PFSK-1 (cell line): ENCODE measurements around the gene MED15.

Source experiments
- POLR2AphosphoS5 ChIP-seq: IDR thresholded peaks from 2 replicates; pipeline ENCODE4 v1.6.1; 2012; ENCODE audit warnings: low read depth, mild to moderate bottlenecking, control low read depth, low read length, moderate library complexity
- REST ChIP-seq, 2 experiments: IDR thresholded peaks; 2 replicates each; pipeline versions ENCODE4 v1.6.1 to v1.8.0; 2011 to 2012; ENCODE audit warnings: low read depth in 2 of 2, low read length in 2 of 2, control low read depth in 1 of 2, inconsistent platforms in 1 of 2, mild to moderate bottlenecking in 1 of 2, moderate library complexity in 1 of 2; ENCODE audit not compliant: insufficient read depth in 1 of 2
- SIN3A ChIP-seq: IDR thresholded peaks from 2 replicates; pipeline ENCODE4 v1.6.1; 2012; ENCODE audit warnings: mild to moderate bottlenecking, low read length, moderate library complexity, borderline replicate concordance; ENCODE audit not compliant: insufficient read depth

DNA sequence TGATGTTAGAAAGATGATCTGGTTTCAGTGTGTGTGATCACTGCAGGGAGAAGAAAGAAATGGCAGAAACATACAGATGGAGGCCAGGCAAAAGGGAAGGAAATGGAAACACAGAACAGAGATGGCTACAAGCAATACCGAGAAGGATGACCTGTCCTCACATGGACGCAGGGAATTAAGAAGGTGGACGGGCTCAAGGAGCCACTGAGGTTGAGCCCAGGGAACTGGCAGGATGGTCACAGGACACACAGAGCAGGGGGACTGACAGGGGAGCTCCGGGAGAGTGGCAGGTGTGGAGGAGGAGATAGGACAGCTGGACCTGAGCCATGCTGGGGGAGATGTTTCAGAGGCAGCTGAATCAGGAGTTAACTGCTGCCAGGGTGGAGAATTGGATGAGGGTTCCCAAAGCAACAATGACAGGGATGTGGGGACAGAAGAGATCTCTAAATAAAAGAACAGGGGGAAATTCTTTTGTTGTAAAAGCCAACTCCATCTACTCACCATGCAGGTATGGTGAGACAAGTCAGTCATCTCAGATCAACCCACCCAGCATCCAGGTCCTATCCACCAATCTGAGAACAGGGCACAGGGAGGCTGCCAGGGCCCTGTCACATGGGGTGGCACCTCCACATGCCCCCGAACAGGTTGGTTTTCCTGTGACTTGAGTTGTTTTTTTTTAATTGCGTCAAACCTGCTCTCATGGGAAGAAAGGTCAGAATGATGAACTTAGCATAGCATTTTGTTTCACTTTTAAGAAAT lies 38.1 kb upstream of the MED15 start:
- TF ChIP-seq SIN3A = no peak
- TF ChIP-seq REST (IDR thresholded peaks at IDR 0.05; ENCODE audit: insufficient read depth in 1 of 2, low read depth in 2 of 2, low read length in 2 of 2) = no peak
- no peak for TF ChIP-seq POLR2AphosphoS5
